Astrocyte (in vitro differentiated cells and primary cell): Measurements from ENCODE around the gene MAP7. TPM values are rescaled to one million over a fixed set of nuclear protein-coding genes. Genes with fewer than 3 reads are reported as not detected.

ENCODE experiments used
- DNase-seq: peaks from one replicate; pipeline ENCODE4 v3.0.0-alpha.2; 2010; ENCODE audit warnings: low read depth
- FAIRE-seq: peaks from 2 replicates; lab custom pipeline; 2011; peaks lifted over from hg19 to GRCh38; lab: Jason Lieb, UNC
- H2AFZ ChIP-seq: 2 replicates; pipeline ENCODE4 v1.6.0; 2012; ENCODE audit warnings: low read depth, low read length, inconsistent platforms
- H3K27ac ChIP-seq: 2 replicates; pipeline ENCODE4 v1.5.1; 2011; ENCODE audit warnings: low read depth, low read length, inconsistent platforms
- H3K27me3 ChIP-seq: 2 replicates; pipeline ENCODE4 v1.6.0; 2011; ENCODE audit warnings: low read length, inconsistent platforms; ENCODE audit not compliant: insufficient read depth
- H3K36me3 ChIP-seq: 2 replicates; pipeline ENCODE4 v1.5.1; 2011; ENCODE audit warnings: low read length, inconsistent platforms; ENCODE audit not compliant: insufficient read depth
- H3K4me1 ChIP-seq: 2 replicates; pipeline ENCODE4 v1.5.1; 2011; ENCODE audit warnings: low read length, inconsistent platforms; ENCODE audit not compliant: insufficient read depth
- H3K4me2 ChIP-seq: 2 replicates; pipeline ENCODE4 v1.6.0; 2012; ENCODE audit warnings: low read length, inconsistent platforms
- H3K4me3 ChIP-seq: 2 replicates; pipeline ENCODE4 v1.5.1; 2011; ENCODE audit warnings: low read depth, mild to moderate bottlenecking, low read length, inconsistent platforms; ENCODE audit not compliant: insufficient read depth
- H3K79me2 ChIP-seq: 2 replicates; pipeline ENCODE4 v1.6.0; 2012; ENCODE audit warnings: mild to moderate bottlenecking, low read length, inconsistent platforms; ENCODE audit not compliant: insufficient read depth
- H3K9ac ChIP-seq: 2 replicates; pipeline ENCODE4 v1.6.0; 2012; ENCODE audit warnings: mild to moderate bottlenecking, low read length, inconsistent platforms
- H3K9me3 ChIP-seq: 2 replicates; pipeline ENCODE4 v1.5.1; 2012; ENCODE audit warnings: low read depth, mild to moderate bottlenecking, low read length, inconsistent platforms; ENCODE audit not compliant: insufficient read depth
- H4K20me1 ChIP-seq: 2 replicates; pipeline ENCODE4 v1.6.0; 2012; ENCODE audit warnings: low read length, inconsistent platforms; ENCODE audit not compliant: insufficient read depth
- H3K27ac Mint-ChIP-seq: one replicate; pipeline ENCODE4 v1.8.0; 2021; ENCODE audit warnings: mild to moderate bottlenecking, mixed read lengths; ENCODE audit not compliant: unreplicated experiment
- H3K27me3 Mint-ChIP-seq: one replicate; pipeline ENCODE4 v1.8.0; 2021; ENCODE audit warnings: low read depth, mixed read lengths; ENCODE audit not compliant: unreplicated experiment
- H3K36me3 Mint-ChIP-seq: one replicate; pipeline ENCODE4 v1.8.0; 2021; ENCODE audit warnings: low read depth, mixed read lengths; ENCODE audit not compliant: unreplicated experiment
- H3K4me1 Mint-ChIP-seq: one replicate; pipeline ENCODE4 v1.8.0; 2021; ENCODE audit warnings: low read depth, mixed read lengths; ENCODE audit not compliant: unreplicated experiment
- H3K4me3 Mint-ChIP-seq: one replicate; pipeline ENCODE4 v1.8.0; 2021; ENCODE audit warnings: mild to moderate bottlenecking, moderate library complexity, mixed read lengths; ENCODE audit not compliant: unreplicated experiment
- H3K9me3 Mint-ChIP-seq: one replicate; pipeline ENCODE4 v1.8.0; 2021; ENCODE audit warnings: mild to moderate bottlenecking, mixed read lengths; ENCODE audit not compliant: unreplicated experiment
- EZH2 ChIP-seq: IDR thresholded peaks from 2 replicates; pipeline ENCODE4 v1.6.1; 2012; ENCODE audit warnings: mild to moderate bottlenecking, low read length, inconsistent platforms; ENCODE audit not compliant: insufficient read depth
- total RNA-seq: library from RNA; stranded (reverse); gene quantifications from 2 replicates; pipeline ENCODE4 v1.2.1, GENCODE V29; 2021
- TF ChIP-seq, protein P1 (sequence below): IDR thresholded peaks from 2 replicates; pipeline ENCODE4 v1.5.1; 2011; ENCODE audit warnings: low read depth, mild to moderate bottlenecking, inconsistent platforms, low read length, moderate library complexity; ENCODE audit not compliant: insufficient read depth

The MAP7 gene
- total RNA-seq, 1 donor from 2014 or later, result 3.3 TPM

DNA sequence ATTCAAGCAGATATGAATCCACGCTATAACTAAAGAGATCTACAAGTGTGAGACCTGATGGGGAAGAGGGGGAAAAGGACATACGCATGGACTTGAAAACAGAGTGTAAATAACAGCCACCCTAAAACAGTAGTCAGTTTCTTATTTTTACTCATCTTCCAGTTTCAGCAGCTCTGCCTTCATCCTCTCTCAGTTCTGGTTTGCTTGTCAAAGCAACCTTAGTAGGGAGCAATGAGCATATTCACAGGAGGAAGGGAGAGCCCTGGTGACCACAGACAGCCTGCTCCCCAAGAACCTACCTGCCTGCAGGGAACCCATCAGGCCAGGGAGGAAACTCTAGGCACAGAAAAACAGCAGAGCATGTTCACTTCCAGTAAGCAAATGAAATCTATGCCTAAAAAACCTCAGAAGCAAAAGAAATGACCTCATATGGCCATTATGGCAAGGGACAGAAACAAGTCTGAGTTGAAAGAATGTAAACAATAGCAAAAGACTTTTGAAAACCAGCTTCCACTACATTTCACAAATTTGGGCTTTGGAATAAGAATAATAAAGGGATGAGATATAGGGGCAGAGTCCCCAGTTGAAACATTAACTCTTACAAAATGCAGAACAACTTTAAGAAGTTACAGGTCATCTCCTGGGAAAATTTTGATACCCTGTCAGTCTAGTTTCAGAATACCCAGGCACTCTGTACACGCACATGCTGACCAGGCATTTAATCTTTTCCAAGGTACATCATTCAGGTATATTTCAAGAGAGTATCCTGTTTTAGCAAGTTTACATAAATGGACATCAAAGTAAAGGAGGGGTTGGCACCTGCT lies 139.8 kb downstream of the MAP7 start:
- DNase-seq, result peak; percentile 39
- Histone ChIP-seq H3K27ac (no peak overlapping the region), H3K79me2 (no peaks in the 10 kb centered on the region), H3K4me1 (no peaks in the 10 kb centered on the region), H3K9me3 (no peaks in the 10 kb centered on the region), H3K4me3 (no peak overlapping the region), H3K36me3 (no peaks in the 10 kb centered on the region), H3K27me3 (no peaks in the 10 kb centered on the region), H4K20me1 (no peaks in the 10 kb centered on the region), H2AFZ (no peak overlapping the region), H3K9ac (no peak overlapping the region), H3K4me2 (no peak overlapping the region)
- H3K4me3 Mint-ChIP-seq, result no peak overlapping the region
- TF ChIP-seq, protein P1, sequence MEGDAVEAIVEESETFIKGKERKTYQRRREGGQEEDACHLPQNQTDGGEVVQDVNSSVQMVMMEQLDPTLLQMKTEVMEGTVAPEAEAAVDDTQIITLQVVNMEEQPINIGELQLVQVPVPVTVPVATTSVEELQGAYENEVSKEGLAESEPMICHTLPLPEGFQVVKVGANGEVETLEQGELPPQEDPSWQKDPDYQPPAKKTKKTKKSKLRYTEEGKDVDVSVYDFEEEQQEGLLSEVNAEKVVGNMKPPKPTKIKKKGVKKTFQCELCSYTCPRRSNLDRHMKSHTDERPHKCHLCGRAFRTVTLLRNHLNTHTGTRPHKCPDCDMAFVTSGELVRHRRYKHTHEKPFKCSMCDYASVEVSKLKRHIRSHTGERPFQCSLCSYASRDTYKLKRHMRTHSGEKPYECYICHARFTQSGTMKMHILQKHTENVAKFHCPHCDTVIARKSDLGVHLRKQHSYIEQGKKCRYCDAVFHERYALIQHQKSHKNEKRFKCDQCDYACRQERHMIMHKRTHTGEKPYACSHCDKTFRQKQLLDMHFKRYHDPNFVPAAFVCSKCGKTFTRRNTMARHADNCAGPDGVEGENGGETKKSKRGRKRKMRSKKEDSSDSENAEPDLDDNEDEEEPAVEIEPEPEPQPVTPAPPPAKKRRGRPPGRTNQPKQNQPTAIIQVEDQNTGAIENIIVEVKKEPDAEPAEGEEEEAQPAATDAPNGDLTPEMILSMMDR, result no peak
- TF ChIP-seq EZH2, result no peak
- no peaks in the 10 kb centered on the region for H3K27me3 Mint-ChIP-seq
- no peaks in the 10 kb centered on the region for H3K36me3 Mint-ChIP-seq
- no peaks in the 10 kb centered on the region for H3K9me3 Mint-ChIP-seq
- H3K4me1 Mint-ChIP-seq, result peaks cover 9% of the 10 kb centered on the region
- no peak for FAIRE-seq
- no peak overlapping the region for H3K27ac Mint-ChIP-seq

DNA sequence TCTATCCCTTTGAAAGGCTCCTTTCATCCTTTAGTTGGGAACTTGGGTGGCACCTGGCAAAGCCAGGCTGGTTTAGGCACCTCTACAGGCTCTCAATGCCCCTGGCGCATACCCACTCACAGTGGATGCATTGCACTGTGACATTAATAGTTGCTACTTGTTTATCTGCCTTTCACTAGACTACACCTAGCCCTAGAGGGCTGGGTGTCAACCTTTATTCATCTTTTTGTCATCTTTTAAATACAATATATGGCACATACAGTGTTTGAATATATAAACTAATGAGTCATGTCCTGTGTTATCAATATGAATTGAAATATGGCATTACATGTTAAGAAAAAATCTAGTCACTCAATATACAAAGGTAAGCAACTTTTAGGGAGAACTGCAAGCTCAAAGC lies 140.6 kb downstream of the MAP7 start:
- no peak for TF ChIP-seq EZH2
- TF ChIP-seq, protein P1, result no peak
- no peaks in the 10 kb centered on the region for H3K27me3 Mint-ChIP-seq
- Histone ChIP-seq H3K36me3 (no peaks in the 10 kb centered on the region), H3K27ac (no peak overlapping the region), H3K9me3 (no peaks in the 10 kb centered on the region), H3K4me2 (no peak overlapping the region), H3K79me2 (no peaks in the 10 kb centered on the region), H3K27me3 (no peaks in the 10 kb centered on the region), H2AFZ (no peak overlapping the region), H4K20me1 (no peaks in the 10 kb centered on the region), H3K9ac (no peak overlapping the region), H3K4me3 (no peak overlapping the region), H3K4me1 (no peaks in the 10 kb centered on the region)
- H3K36me3 Mint-ChIP-seq, result no peaks in the 10 kb centered on the region
- no peak overlapping the region for H3K27ac Mint-ChIP-seq
- no peak overlapping the region for H3K4me3 Mint-ChIP-seq
- peaks cover 9% of the 10 kb centered on the region for H3K4me1 Mint-ChIP-seq
- no peak for FAIRE-seq
- H3K9me3 Mint-ChIP-seq, result no peaks in the 10 kb centered on the region
- no peak for DNase-seq

DNA sequence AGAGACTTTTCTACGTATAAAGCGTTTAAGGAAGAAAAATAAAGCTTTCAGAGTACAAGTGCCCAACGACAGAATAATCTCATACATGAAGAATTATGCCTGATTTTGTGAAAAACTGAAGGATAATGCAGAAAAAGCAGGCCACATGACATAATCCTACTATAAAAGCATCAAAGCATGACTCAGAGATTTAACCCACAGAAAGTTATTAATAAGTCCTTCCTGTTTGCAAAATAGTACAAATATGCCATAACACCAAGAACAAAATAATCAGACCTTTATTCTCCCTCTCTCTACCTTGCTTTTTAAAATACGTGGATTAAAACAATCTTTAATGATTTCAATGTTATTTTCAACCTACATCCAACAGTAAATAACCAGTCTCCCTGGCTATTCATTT lies 142.0 kb downstream of the MAP7 start:
- Histone ChIP-seq H3K4me3 (no peak overlapping the region), H3K9ac (no peak overlapping the region), H3K27ac (no peak overlapping the region), H2AFZ (no peak overlapping the region), H3K4me2 (no peak overlapping the region), H3K36me3 (no peaks in the 10 kb centered on the region), H3K9me3 (no peaks in the 10 kb centered on the region), H3K4me1 (peaks cover 7% of the 10 kb centered on the region), H3K79me2 (no peaks in the 10 kb centered on the region), H3K27me3 (no peaks in the 10 kb centered on the region), H4K20me1 (no peaks in the 10 kb centered on the region)
- Mint-ChIP-seq H3K4me3 (no peak overlapping the region), H3K4me1 (peaks cover 19% of the 10 kb centered on the region), H3K9me3 (no peaks in the 10 kb centered on the region), H3K36me3 (no peaks in the 10 kb centered on the region), H3K27me3 (no peaks in the 10 kb centered on the region), H3K27ac (no peak overlapping the region)
- peak; percentile 53 for DNase-seq
- TF ChIP-seq EZH2, result no peak
- TF ChIP-seq, protein P1, result no peak
- peak; percentile 34 for FAIRE-seq
